Measurements from ENCODE around the gene CAMK2D. TPM values are rescaled to one million over a fixed set of nuclear protein-coding genes. Genes with fewer than 3 reads are reported as not detected.

The CAMK2D gene
- total RNA-seq, 1 donor from 2014 or later = 57.6 TPM

- peaks cover 27% of the 10 kb centered on the region for H3K36me3 Mint-ChIP-seq
- H3K9me3 Mint-ChIP-seq = no peaks in the 10 kb centered on the region
- TF ChIP-seq CTCF (conservative IDR thresholded peaks at IDR 0.05) = no peak
- H3K27ac Mint-ChIP-seq = no peak overlapping the region
- H3K4me3 Mint-ChIP-seq = no peak overlapping the region
- no peak for DNase-seq (ENCODE audit: extremely low spot score, unreplicated experiment)
- peaks cover 1% of the 10 kb centered on the region for H3K4me1 Mint-ChIP-seq (ENCODE audit: unreplicated experiment)
- H3K27me3 Mint-ChIP-seq = no peaks in the 10 kb centered on the region
Measured at GRCh38 chr4:113502476-113502875, 259.1 kb downstream of the CAMK2D start.

- Mint-ChIP-seq H3K36me3 (peaks cover 43% of the 10 kb centered on the region), H3K4me3 (no peak overlapping the region), H3K27ac (no peak overlapping the region), H3K9me3 (peaks cover 5% of the 10 kb centered on the region), H3K27me3 (no peaks in the 10 kb centered on the region), H3K4me1 (ENCODE audit: unreplicated experiment) (peaks cover 7% of the 10 kb centered on the region)
- no peak for TF ChIP-seq CTCF (conservative IDR thresholded peaks at IDR 0.05)
- DNase-seq (ENCODE audit: extremely low spot score, unreplicated experiment) = no peak
Measured at GRCh38 chr4:113500424-113500823, 261.1 kb downstream of the CAMK2D start.

DNA sequence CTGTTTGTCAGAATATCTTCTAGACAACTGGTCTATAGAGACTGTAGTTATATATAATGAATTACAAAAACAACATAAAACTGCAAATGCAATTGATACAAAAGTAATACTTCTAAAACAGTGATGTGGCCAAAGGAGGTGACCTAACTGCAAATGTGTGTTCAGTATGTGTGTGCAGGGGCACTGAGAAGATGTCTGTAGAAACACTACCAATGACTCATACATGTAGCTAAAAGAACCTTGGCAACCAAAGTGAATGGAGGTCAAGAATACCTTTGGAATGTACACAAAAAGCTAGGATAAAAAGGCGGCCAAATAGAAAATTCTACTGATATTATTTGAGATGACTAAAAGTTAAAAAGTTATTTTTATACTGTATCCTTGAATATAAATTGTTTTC is 261.8 kb downstream of the CAMK2D start:
- H3K4me3 Mint-ChIP-seq = no peak overlapping the region
- DNase-seq (ENCODE audit: extremely low spot score, unreplicated experiment) = no peak

DNA sequence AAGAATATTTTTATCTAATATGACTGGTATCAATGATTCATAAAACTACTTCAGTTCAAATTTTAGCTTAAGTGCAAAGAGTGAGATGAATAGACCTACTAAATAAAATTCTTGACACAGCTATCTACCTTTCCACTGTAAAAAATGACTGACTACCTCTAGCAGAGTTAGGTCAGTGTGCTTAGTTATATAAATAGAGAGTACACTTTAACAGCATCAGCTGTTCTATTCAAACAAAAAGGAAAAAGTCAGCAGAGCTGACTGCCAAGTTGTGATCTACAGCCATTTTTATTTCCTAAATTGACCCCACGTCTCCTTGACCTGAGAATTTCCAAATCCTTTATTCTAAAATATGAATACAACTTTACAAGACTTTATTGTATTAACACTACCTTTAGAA is 262.4 kb downstream of the CAMK2D start:
- no peaks in the 10 kb centered on the region for H3K27me3 Mint-ChIP-seq
- H3K36me3 Mint-ChIP-seq = peaks cover 44% of the 10 kb centered on the region

More for the DNA sequence above, 261.8 kb downstream of the CAMK2D start:
- no peaks in the 10 kb centered on the region for H3K27me3 Mint-ChIP-seq
- no peak for TF ChIP-seq CTCF (conservative IDR thresholded peaks at IDR 0.05)
- peaks cover 5% of the 10 kb centered on the region for H3K9me3 Mint-ChIP-seq
- H3K36me3 Mint-ChIP-seq = peaks cover 44% of the 10 kb centered on the region
- peaks cover 7% of the 10 kb centered on the region for H3K4me1 Mint-ChIP-seq (ENCODE audit: unreplicated experiment)
- H3K27ac Mint-ChIP-seq = no peak overlapping the region

DNA sequence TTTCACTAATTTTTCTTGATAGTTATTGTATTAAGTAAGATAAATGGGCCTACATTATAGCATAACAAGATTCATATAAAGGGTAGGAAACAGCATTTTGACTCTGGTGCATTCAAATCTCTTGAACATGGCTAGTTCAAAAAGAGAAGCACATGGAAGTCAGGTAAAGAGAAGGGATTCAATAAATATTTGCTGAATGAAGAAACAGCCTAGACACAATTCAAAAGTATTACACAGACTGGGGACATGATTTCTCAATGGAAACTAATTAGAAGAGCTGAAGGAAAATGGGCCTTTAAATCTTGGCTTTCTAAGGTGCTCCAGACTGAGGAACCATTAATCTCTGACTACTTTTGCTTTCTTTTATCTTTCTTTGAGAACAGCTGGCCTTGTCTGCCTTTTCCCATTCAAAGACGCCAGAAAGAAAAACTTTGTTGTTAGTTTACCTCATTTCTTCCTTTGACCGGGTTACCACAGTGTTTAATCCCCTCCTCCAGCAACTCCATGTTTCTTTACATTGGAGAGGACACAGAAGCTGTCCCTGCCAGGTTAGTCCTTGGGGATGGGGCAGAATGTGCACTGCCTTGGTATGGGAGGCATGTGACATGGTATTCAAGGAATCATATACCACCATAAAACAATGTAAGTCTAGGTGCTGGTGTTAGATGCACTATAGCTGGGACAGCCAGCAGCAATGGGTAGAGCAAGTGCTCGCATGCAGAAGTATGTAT is 264.2 kb downstream of the CAMK2D start:
- Mint-ChIP-seq H3K27me3 (no peaks in the 10 kb centered on the region), H3K36me3 (peaks cover 36% of the 10 kb centered on the region), H3K4me1 (ENCODE audit: unreplicated experiment) (peaks cover 7% of the 10 kb centered on the region), H3K4me3 (no peak overlapping the region), H3K9me3 (peaks cover 5% of the 10 kb centered on the region), H3K27ac (no peak overlapping the region)
- TF ChIP-seq CTCF (conservative IDR thresholded peaks at IDR 0.05) = no peak
- DNase-seq (ENCODE audit: extremely low spot score, unreplicated experiment) = no peak

More for the DNA sequence above, 262.4 kb downstream of the CAMK2D start:
- Mint-ChIP-seq H3K4me1 (ENCODE audit: unreplicated experiment) (peaks cover 7% of the 10 kb centered on the region), H3K9me3 (peaks cover 5% of the 10 kb centered on the region), H3K4me3 (no peak overlapping the region), H3K27ac (no peak overlapping the region)
- TF ChIP-seq CTCF (conservative IDR thresholded peaks at IDR 0.05) = no peak
- DNase-seq (ENCODE audit: extremely low spot score, unreplicated experiment) = no peak
